Endodermal cell (in vitro differentiated cells): ENCODE measurements around the gene SFTPA1. TPM values are rescaled to one million over a fixed set of nuclear protein-coding genes. Genes with fewer than 3 reads are reported as not detected.

Experiments used
- DNase-seq: peaks from one replicate; pipeline ENCODE4 v3.0.0-alpha.2; 2017
- H3K27ac ChIP-seq: 2 replicates; pipeline ENCODE4 v1.5.1; 2013; ENCODE audit warnings: mild to moderate bottlenecking, low read depth, low read length, moderate library complexity
- H3K27me3 ChIP-seq: 2 replicates; pipeline ENCODE4 v1.6.1; 2013; ENCODE audit warnings: mild to moderate bottlenecking, low read length, moderate library complexity; ENCODE audit not compliant: insufficient read depth, control insufficient read depth, poor library complexity, severe bottlenecking
- H3K36me3 ChIP-seq: 2 replicates; pipeline ENCODE4 v1.7.0; 2013; ENCODE audit warnings: mild to moderate bottlenecking, low read length, moderate library complexity; ENCODE audit not compliant: control insufficient read depth, insufficient read depth
- H3K4me1 ChIP-seq: one replicate; pipeline ENCODE4 v1.7.0; 2013; ENCODE audit warnings: low read length; ENCODE audit not compliant: control insufficient read depth, insufficient read depth
- H3K4me3 ChIP-seq: 2 replicates; pipeline ENCODE4 v1.5.1; 2013; ENCODE audit warnings: mild to moderate bottlenecking, low read length, moderate library complexity
- H3K9ac ChIP-seq: 2 replicates; pipeline ENCODE4 v1.6.1; 2013; ENCODE audit warnings: mild to moderate bottlenecking, low read length, moderate library complexity; ENCODE audit not compliant: poor library complexity, severe bottlenecking; ENCODE audit errors: extremely low read depth
- H3K9me3 ChIP-seq: 2 replicates; pipeline ENCODE4 v1.6.1; 2013; ENCODE audit warnings: mild to moderate bottlenecking, low read length, moderate library complexity; ENCODE audit not compliant: control insufficient read depth
- H3K27ac Mint-ChIP-seq: 2 replicates; pipeline ENCODE4 v1.8.0; 2020; ENCODE audit warnings: mixed read lengths
- H3K27me3 Mint-ChIP-seq: 2 replicates; pipeline ENCODE4 v1.8.0; 2021; ENCODE audit warnings: mild to moderate bottlenecking, mixed read lengths; ENCODE audit not compliant: insufficient read depth
- H3K36me3 Mint-ChIP-seq: 2 replicates; pipeline ENCODE4 v1.8.0; 2020; ENCODE audit warnings: low read depth, mixed read lengths
- H3K4me1 Mint-ChIP-seq: 2 replicates; pipeline ENCODE4 v1.8.0; 2020; ENCODE audit warnings: mixed read lengths
- H3K4me3 Mint-ChIP-seq: 2 replicates; pipeline ENCODE4 v1.8.0; 2020; ENCODE audit warnings: mild to moderate bottlenecking, moderate library complexity, mixed read lengths
- H3K9me3 Mint-ChIP-seq: 2 replicates; pipeline ENCODE4 v1.8.0; 2020; ENCODE audit warnings: mild to moderate bottlenecking, mixed read lengths
- WGBS, 2 experiments: methylation state at CpG; one replicate each; pipeline versions ENCODE4 v1.1.5 to v1.1.7; 2013; ENCODE audit warnings: missing lambda C conversion rate in 2 of 2, mixed read lengths in 1 of 2; ENCODE audit not compliant: insufficient coverage in 1 of 2, insufficient read length in 1 of 2; 5-methylcytosine and 5-hydroxymethylcytosine counted together
- long read RNA-seq, 4 experiments: library from polyadenylated mRNA in 2 of 4; library from RNA in 1 of 4; library from capped mRNA in 1 of 4; stranded (forward) in 3 of 4; unstranded in 1 of 4; transcript quantifications; one replicate each; pipeline ENCODE4 v2.0.0, GENCODE V29; 2020 to 2021; ENCODE audit warnings: inconsistent platforms in 1 of 4
- polyA plus RNA-seq, 2 experiments: library from polyadenylated mRNA; stranded (reverse); fragments of 50-300 nt; gene quantifications; one replicate each; pipeline ENCODE4 v1.2.3, GENCODE V29; 2013
- total RNA-seq, 2 donors: library from RNA; stranded (reverse); fragmentation: NEBNext Ultra II Directional in 1 of 2; extraction: Animal tissue kit (Norgen Biotek cat#: 25700) in 1 of 2; gene quantifications; 2 replicates in 1 of 2; 3 replicates in 1 of 2; pipeline ENCODE4 v1.2.1, GENCODE V29; 2021
- TF ChIP-seq, protein P1 (sequence below): fragments of 200-600 bp; sonication (generic); conservative IDR thresholded peaks from 2 replicates; pipeline ENCODE4 v1.5.0; 2021; ENCODE audit warnings: antibody characterized with exemption, mild to moderate bottlenecking

The SFTPA1 gene
- total RNA-seq = not detected
- polyA plus RNA-seq (2013, experiment 1 of 2) = not detected
- polyA plus RNA-seq (2013, experiment 2 of 2) = not detected
- long read RNA-seq, experiment 1 = 0 reads
- long read RNA-seq, experiment 2 = 0 reads
- long read RNA-seq, experiment 3 = 0 reads
- long read RNA-seq, experiment 4 = 0 reads

DNA sequence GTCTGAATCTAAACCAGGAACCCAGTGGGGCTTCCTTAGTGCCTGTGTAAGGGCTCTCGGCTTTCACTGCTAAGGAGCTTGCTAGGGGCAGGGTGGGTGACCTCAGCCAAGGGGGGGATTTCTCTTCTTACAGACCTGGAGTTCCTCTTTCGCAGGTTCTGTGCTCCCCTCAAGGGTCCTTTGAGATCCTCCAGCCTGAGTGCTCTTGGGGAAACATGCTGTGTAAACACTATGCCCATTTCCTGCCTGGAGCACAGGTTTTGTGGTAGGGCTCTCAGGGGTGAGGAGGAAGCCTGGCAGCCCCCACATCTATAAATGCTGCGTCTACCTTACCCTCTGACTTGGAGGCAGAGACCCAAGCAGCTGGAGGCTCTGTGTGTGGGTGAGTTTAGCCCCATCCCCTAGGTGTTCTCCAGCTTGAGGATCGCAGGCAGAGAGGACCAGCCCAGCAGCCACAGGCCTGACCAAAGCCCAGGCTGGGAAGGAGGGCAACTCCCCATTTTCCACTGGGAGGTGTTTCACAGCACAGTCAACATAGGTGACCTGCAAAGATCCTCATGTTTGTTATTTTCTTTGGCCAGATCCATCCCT is at the start of gene SFTPA1:
SFTPA1 (plus strand) TSS at position 339 of the 591 bp plus-strand sequence. CDS start 887 bp downstream, outside the sequence.
- H3K36me3 Mint-ChIP-seq = no peaks in the 10 kb centered on the region
- 70 to 94% methylated on average over 2 to 4 of the region's 4 CpGs for WGBS, 2 experiments
- peaks cover 13% of the 10 kb centered on the region for H3K27me3 ChIP-seq
- H3K27ac ChIP-seq = no peak within 1 kb of the TSS
- no peaks in the 10 kb centered on the region for H3K4me1 ChIP-seq
- no peak for DNase-seq
- TF ChIP-seq, protein P1, sequence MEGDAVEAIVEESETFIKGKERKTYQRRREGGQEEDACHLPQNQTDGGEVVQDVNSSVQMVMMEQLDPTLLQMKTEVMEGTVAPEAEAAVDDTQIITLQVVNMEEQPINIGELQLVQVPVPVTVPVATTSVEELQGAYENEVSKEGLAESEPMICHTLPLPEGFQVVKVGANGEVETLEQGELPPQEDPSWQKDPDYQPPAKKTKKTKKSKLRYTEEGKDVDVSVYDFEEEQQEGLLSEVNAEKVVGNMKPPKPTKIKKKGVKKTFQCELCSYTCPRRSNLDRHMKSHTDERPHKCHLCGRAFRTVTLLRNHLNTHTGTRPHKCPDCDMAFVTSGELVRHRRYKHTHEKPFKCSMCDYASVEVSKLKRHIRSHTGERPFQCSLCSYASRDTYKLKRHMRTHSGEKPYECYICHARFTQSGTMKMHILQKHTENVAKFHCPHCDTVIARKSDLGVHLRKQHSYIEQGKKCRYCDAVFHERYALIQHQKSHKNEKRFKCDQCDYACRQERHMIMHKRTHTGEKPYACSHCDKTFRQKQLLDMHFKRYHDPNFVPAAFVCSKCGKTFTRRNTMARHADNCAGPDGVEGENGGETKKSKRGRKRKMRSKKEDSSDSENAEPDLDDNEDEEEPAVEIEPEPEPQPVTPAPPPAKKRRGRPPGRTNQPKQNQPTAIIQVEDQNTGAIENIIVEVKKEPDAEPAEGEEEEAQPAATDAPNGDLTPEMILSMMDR = no peak
- no peak within 1 kb of the TSS for H3K9ac ChIP-seq
- no peak within 1 kb of the TSS for H3K4me3 ChIP-seq
- no peak within 1 kb of the TSS for H3K4me3 Mint-ChIP-seq
- no peaks in the 10 kb centered on the region for H3K9me3 Mint-ChIP-seq
- peaks cover 15% of the 10 kb centered on the region for H3K27me3 Mint-ChIP-seq
- no peaks in the 10 kb centered on the region for H3K36me3 ChIP-seq
- H3K9me3 ChIP-seq = no peaks in the 10 kb centered on the region
- no peak within 1 kb of the TSS for H3K27ac Mint-ChIP-seq
- no peaks in the 10 kb centered on the region for H3K4me1 Mint-ChIP-seq

DNA sequence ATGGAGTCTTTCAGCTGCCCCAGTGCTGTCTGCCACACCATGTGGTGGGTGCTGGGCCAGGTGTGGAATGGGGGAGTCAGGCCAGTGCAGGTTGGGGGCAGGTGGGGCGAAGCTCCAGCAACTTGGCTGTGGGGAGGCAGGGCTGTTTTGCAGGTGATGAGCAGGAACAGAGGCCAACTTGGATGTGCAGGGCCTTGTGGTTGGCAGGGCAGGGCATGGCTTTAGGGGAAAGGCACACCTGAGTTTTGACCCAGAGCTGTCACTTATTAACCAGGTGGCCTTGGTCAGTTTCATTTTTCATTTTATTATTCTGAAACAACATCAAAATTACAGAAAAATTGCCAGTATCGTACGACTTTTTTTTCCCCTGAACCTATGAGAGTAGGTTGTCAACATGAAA is 49.5 kb upstream of the SFTPA1 start:
- no peaks in the 10 kb centered on the region for H3K36me3 Mint-ChIP-seq
- H3K27ac Mint-ChIP-seq = no peak overlapping the region
- no peak overlapping the region for H3K4me3 ChIP-seq
- WGBS, 2 experiments = 89 to 90% methylated on average over 2 to 3 of the region's 3 CpGs
- H3K27me3 Mint-ChIP-seq = peaks cover 17% of the 10 kb centered on the region
- no peaks in the 10 kb centered on the region for H3K9me3 ChIP-seq
- TF ChIP-seq, protein P1 = no peak
- H3K9ac ChIP-seq = no peak overlapping the region
- no peak overlapping the region for H3K27ac ChIP-seq
- H3K27me3 ChIP-seq = peaks cover 17% of the 10 kb centered on the region
- no peaks in the 10 kb centered on the region for H3K9me3 Mint-ChIP-seq
- no peak overlapping the region for H3K4me3 Mint-ChIP-seq
- H3K4me1 ChIP-seq = no peaks in the 10 kb centered on the region
- no peaks in the 10 kb centered on the region for H3K36me3 ChIP-seq
- H3K4me1 Mint-ChIP-seq = no peaks in the 10 kb centered on the region
- DNase-seq = no peak

DNA sequence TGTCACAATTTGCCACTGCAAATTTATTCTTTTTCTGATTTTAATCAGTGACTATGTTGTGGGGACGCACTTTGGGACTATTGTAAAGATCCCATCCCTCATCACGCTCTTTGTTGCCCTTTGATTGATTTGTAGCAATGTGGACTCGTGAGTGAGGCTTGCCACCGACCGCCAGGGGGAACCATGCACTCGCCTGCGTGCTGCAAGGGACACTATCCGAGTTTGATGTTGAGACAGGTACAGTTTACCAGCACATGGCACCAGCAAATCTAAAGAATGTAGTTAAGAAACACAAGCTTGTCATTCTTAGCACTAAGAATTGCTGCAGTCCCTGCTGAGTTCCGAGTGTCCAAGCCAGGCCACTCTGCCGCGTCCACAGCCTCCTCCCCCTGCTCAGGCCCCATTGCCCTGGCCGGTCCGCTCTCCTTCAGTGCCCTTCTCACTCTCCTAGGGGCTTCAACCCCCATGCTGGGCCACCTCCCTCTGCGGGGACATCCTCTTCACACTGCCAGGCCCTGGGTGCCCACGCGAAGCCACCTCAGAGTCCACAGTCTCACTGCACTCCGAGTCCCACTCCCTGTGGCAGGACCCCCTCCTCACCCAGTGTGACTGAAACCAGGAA is 48.5 kb upstream of the SFTPA1 start:
- Histone ChIP-seq H3K4me1 (no peaks in the 10 kb centered on the region), H3K36me3 (no peaks in the 10 kb centered on the region), H3K9ac (no peak overlapping the region), H3K27me3 (peaks cover 19% of the 10 kb centered on the region), H3K27ac (no peak overlapping the region), H3K9me3 (no peaks in the 10 kb centered on the region), H3K4me3 (no peak overlapping the region)
- Mint-ChIP-seq H3K27ac (no peak overlapping the region), H3K27me3 (peaks cover 17% of the 10 kb centered on the region), H3K9me3 (no peaks in the 10 kb centered on the region), H3K4me3 (no peak overlapping the region), H3K4me1 (no peaks in the 10 kb centered on the region), H3K36me3 (no peaks in the 10 kb centered on the region)
- TF ChIP-seq, protein P1 = peak; percentile 95
- WGBS, 2 experiments = 19 to 35% methylated on average over 5 to 17 of the region's 17 CpGs
- DNase-seq = peak; percentile 92
